ENCODE results near the gene AREG.

GRCh38 chr4:74431113-74431826 is 13.7 kb upstream of the AREG start:
- TF ChIP-seq ELF4 (IDR thresholded peaks at IDR 0.05): no peak
- TF ChIP-seq SP1 (IDR thresholded peaks at IDR 0.05): no peak
- no peak for TF ChIP-seq ZNF384 (IDR thresholded peaks at IDR 0.05)
- no peak for TF ChIP-seq BHLHE40 (IDR thresholded peaks at IDR 0.05; ENCODE audit: borderline replicate concordance)
- TF ChIP-seq FOXK2 (IDR thresholded peaks at IDR 0.05): no peak
- TF ChIP-seq CTBP1 (IDR thresholded peaks at IDR 0.05; ENCODE audit: borderline replicate concordance): no peak
- TF ChIP-seq FOXM1 (IDR thresholded peaks at IDR 0.05; ENCODE audit: borderline replicate concordance): no peak
- TF ChIP-seq FOXA1 (IDR thresholded peaks at IDR 0.05): no peak
- no peak for TF ChIP-seq TARDBP (IDR thresholded peaks at IDR 0.05)
- no peak for TF ChIP-seq NFRKB (IDR thresholded peaks at IDR 0.05)
- TF ChIP-seq SUZ12 (IDR thresholded peaks at IDR 0.05): no peak
- TF ChIP-seq PKNOX1 (IDR thresholded peaks at IDR 0.05): no peak
- TF ChIP-seq L3MBTL2 (conservative IDR thresholded peaks at IDR 0.05): no peak
